Hepatocyte (in vitro differentiated cells): ENCODE measurements around the gene OGDH.

ENCODE experiments used
- CTCF ChIP-seq: fragments of 200-600 bp; sonication (generic); IDR thresholded peaks from 2 replicates; pipeline ENCODE4 v1.5.1; 2016; ENCODE audit warnings: antibody characterized with exemption, mild to moderate bottlenecking; ENCODE audit not compliant: poor library complexity
- EZH2phosphoT487 ChIP-seq: fragments of 200-600 bp; sonication (generic); IDR thresholded peaks from one replicate; pipeline ENCODE4 v1.6.1; 2018; ENCODE audit warnings: antibody characterized with exemption, mild to moderate bottlenecking, low read depth, moderate library complexity; ENCODE audit not compliant: unreplicated experiment, severe bottlenecking

GRCh38 chr7:44608916-44609648 lies 2.7 kb downstream of the OGDH start:
- TF ChIP-seq CTCF (no peak), EZH2phosphoT487 (no peak)
